GM03348 (cell line): ENCODE data around the gene ATP11A.

ENCODE experiments used
- DNase-seq: peaks from one replicate; pipeline ENCODE4 v3.0.0; 2012; ENCODE audit warnings: low spot score

The ATP11A gene

DNA sequence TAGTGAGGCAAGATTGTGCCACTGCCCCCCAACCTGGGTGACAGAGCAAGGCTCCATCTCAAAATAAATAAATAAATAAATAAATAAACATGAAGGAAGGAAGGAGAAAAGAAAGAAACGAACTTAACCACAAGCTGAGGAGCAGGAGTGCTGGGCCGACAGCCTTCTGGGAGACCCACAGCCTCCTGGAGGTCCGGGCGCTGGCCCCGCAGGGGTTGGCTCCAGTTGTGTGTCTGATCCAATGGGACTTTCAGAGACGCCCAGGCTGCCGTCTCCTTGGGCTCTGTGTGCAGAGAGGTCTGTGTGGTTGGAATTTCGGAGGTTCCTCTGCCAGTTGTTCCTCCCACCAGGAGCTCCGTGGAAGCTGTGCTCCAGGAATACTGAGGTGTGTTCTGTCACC is 243.1 kb downstream of the ATP11A start:
- DNase-seq: no peak

DNA sequence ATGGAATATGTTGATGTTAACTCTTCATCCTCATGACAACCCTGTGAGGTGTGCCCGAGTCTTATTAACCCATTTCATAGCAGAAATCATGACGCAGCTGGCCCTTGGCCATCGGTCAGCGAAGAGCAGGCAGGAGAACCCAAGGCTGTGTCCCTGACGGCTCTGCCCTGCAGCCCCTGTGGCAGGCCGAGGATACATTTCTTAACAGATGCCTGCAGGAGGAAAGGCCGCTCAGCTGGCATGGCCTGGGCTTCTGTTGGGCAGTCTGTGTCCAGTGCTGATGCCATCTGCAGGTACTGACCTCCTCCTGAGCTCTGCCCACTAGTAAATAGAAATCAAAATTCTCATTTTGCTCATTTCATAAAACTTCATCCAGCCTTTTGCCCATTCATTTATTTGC is 243.8 kb downstream of the ATP11A start:
- DNase-seq: no peak

DNA sequence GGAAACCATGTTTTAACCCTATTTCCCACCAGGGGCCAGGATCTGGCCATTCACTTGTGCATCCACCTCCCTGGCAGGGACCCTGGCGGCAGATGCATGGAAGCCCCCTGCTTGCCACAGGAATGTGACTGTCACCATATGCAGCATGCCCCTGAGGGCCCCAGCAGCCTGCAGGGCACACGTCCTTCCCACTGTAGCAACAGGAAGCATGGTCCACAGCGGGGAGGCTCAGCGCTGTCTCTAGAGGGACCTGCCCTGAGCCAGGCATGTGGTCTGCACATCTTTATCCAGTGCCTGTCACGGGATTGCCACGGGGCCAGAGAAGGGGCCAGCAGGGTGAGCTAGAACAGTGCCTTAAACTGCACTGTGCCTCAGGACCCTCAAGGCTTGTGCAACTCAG is 244.2 kb downstream of the ATP11A start:
- no peak for DNase-seq
